HFFc6 (cell line): ENCODE results near the gene TNPO2. TPM values are rescaled to one million over a fixed set of nuclear protein-coding genes. Genes with fewer than 3 reads are reported as not detected.
A peak's percentile ranks its signal among the peaks of the same experiment; 100 is the strongest.
"Not testable (repeated sequence)": the region's sequence is repeated elsewhere in the genome, so short reads cannot be mapped to it uniquely, and the experiment has no call there.

Experiments used
- DNase-seq: peaks from one replicate; pipeline ENCODE4 v3.0.0-alpha.2; 2018
- H3K27ac Mint-ChIP-seq: 2 replicates; pipeline ENCODE4 v1.8.0; 2020; ENCODE audit warnings: mild to moderate bottlenecking, mixed read lengths
- H3K27me3 Mint-ChIP-seq: 2 replicates; pipeline ENCODE4 v1.8.0; 2021; ENCODE audit warnings: mild to moderate bottlenecking, moderate library complexity, mixed read lengths; ENCODE audit not compliant: insufficient read depth
- H3K36me3 Mint-ChIP-seq: 2 replicates; pipeline ENCODE4 v1.8.0; 2021; ENCODE audit warnings: low read depth, mixed read lengths
- H3K4me1 Mint-ChIP-seq: 2 replicates; pipeline ENCODE4 v1.8.0; 2020; ENCODE audit warnings: low read depth, mixed read lengths
- H3K4me3 Mint-ChIP-seq: 2 replicates; pipeline ENCODE4 v1.8.0; 2020; ENCODE audit warnings: mild to moderate bottlenecking, moderate library complexity, mixed read lengths
- H3K9me3 Mint-ChIP-seq: 2 replicates; pipeline ENCODE4 v1.8.0; 2020; ENCODE audit warnings: mild to moderate bottlenecking, mixed read lengths
- CTCF ChIP-seq: fragments of 200-600 bp; sonication (generic); IDR thresholded peaks from 2 replicates; pipeline ENCODE4 v1.5.0; 2021; ENCODE audit warnings: antibody characterized with exemption, mild to moderate bottlenecking
- total RNA-seq, 6 experiments: library from RNA; stranded (reverse); fragmentation: NEBNext Ultra II Directional; extraction: Animal tissue kit (Norgen Biotek cat#: 25700); gene quantifications; 2 replicates in 1 of 6; 3 replicates in 5 of 6; pipeline ENCODE4 v1.2.3, GENCODE V29; 2021

TNPO2 gene
- total RNA-seq, 6 experiments from 2014 or later, result 56.8 to 78.7 (median 66.0) TPM

GRCh38 chr19:12703046-12703445 lies 20.7 kb downstream of the TNPO2 start:
- TF ChIP-seq CTCF, result no peak
- Mint-ChIP-seq H3K27ac (no peak overlapping the region), H3K4me3 (no peak overlapping the region)

GRCh38 chr19:12701596-12702282 lies 22.0 kb downstream of the TNPO2 start:
- H3K36me3 Mint-ChIP-seq, result peaks cover 28% of the 10 kb centered on the region
- peaks cover 3% of the 10 kb centered on the region for H3K27me3 Mint-ChIP-seq
- DNase-seq, result no peak
- TF ChIP-seq CTCF, result no peak
- peaks cover 8% of the 10 kb centered on the region for H3K4me1 Mint-ChIP-seq
- no peak overlapping the region for H3K27ac Mint-ChIP-seq
- H3K9me3 Mint-ChIP-seq, result no peaks in the 10 kb centered on the region
- H3K4me3 Mint-ChIP-seq, result no peak overlapping the region

More at GRCh38 chr19:12703046-12703445, 20.7 kb downstream of the TNPO2 start:
- peaks cover 25% of the 10 kb centered on the region for H3K36me3 Mint-ChIP-seq
- peaks cover 3% of the 10 kb centered on the region for H3K27me3 Mint-ChIP-seq
- H3K9me3 Mint-ChIP-seq, result no peaks in the 10 kb centered on the region
- DNase-seq, result no peak
- H3K4me1 Mint-ChIP-seq, result peaks cover 3% of the 10 kb centered on the region; the same call in 1 of the 2 replicates

- Mint-ChIP-seq H3K4me1 (peaks cover 11% of the 10 kb centered on the region), H3K9me3 (no peaks in the 10 kb centered on the region), H3K36me3 (peaks cover 14% of the 10 kb centered on the region), H3K27me3 (peaks cover under 1% of the 10 kb centered on the region), H3K27ac (no peak overlapping the region), H3K4me3 (no peak overlapping the region; the same call in 1 of the 2 replicates)
- no peak for DNase-seq
- no peak for TF ChIP-seq CTCF
Observed at GRCh38 chr19:12698138-12698537, 25.6 kb downstream of the TNPO2 start.

- H3K27ac Mint-ChIP-seq, result peak overlapping the region; percentile 29
Observed at GRCh38 chr19:12697425-12697824, 26.3 kb downstream of the TNPO2 start.

GRCh38 chr19:12696366-12697335 lies 27.1 kb downstream of the TNPO2 start, which contains the start of gene FBXW9:
Gene FBXW9, minus strand, starts transcription at chr19:12696631. Its CDS starts 50 bp downstream, at chr19:12696581.
- Mint-ChIP-seq H3K27me3 (no peaks in the 10 kb centered on the region; the same call in 1 of the 2 replicates), H3K9me3 (no peaks in the 10 kb centered on the region), H3K4me3 (peak within 1 kb of the TSS; percentile 89), H3K27ac (peak within 1 kb of the TSS; percentile 82), H3K36me3 (peaks cover 10% of the 10 kb centered on the region), H3K4me1 (peaks cover 11% of the 10 kb centered on the region)
- no peak for TF ChIP-seq CTCF
- DNase-seq, result peak; percentile 89

More at GRCh38 chr19:12697425-12697824, 26.3 kb downstream of the TNPO2 start:
- Mint-ChIP-seq H3K36me3 (peaks cover 10% of the 10 kb centered on the region), H3K4me1 (peaks cover 11% of the 10 kb centered on the region)
- H3K27me3 Mint-ChIP-seq, DNase-seq, H3K9me3 Mint-ChIP-seq, H3K4me3 Mint-ChIP-seq: not testable (repeated sequence)
